ENCODE measurements around the gene UBTD2. TPM values are rescaled to one million over a fixed set of nuclear protein-coding genes. Genes with fewer than 3 reads are reported as not detected.

Gene UBTD2
- total and polyA plus RNA-seq, 2 of the 4 experiments (the other 2 are of a cell fraction), result 11.2 to 20.6 TPM

DNA sequence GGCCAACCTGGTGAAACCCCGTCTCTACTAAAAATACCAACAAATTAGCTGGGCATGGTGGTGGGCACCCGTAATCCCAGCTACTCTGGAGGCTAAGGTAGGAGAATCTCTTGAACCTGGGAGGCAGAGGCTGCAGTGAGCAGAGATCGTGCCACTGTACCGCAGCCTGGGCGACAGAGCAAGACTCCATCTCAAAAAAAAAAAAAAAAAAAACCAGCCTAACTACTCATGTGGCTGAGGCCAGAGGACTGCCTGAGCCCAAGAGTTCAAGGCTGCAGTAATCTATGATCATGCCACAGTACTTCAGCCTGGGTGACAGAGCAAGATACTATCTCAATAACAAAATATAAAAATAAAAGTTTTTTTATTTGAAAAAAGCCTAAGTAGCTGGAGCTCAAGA lies 3.2 kb downstream of the UBTD2 start:
- H2AFZ ChIP-seq (replicated peaks; ENCODE audit: low read length, poor library complexity), result no peak overlapping the region
- no peak for DNase-seq
- no peak overlapping the region for H4K91ac ChIP-seq (ENCODE audit: insufficient read depth, low read depth, low read length)
- H4K20me1 ChIP-seq (ENCODE audit: insufficient read depth, low read length), result peaks cover 77% of the 10 kb centered on the region
- H4K5ac ChIP-seq (ENCODE audit: low read depth, low read length), result no peak overlapping the region
- H2BK5ac ChIP-seq (ENCODE audit: low read depth, low read length, poor library complexity, severe bottlenecking), result no peak overlapping the region
- no peaks in the 10 kb centered on the region for H3K27me3 ChIP-seq (ENCODE audit: control insufficient read depth, insufficient read depth, low read length)
- no peak overlapping the region for H3K4ac ChIP-seq (ENCODE audit: low read depth, low read length)
- peaks cover 14% of the 10 kb centered on the region for H3K9me1 ChIP-seq (ENCODE audit: insufficient read depth, low read length)
- no peak overlapping the region for H2AK5ac ChIP-seq (ENCODE audit: low read depth, low read length)
- POLR2A ChIA-PET (ENCODE audit: unreplicated experiment), result interaction anchor here (1.4 kb wide), 1 partner anchor 76 kb away, joined by 4 read pairs; no protein-coding TSS in a partner anchor
- WGBS, 2 experiments (ENCODE audit: extremely low coverage in 2 of 2, insufficient read length in 1 of 2), result no CpG with 5 or more reads among the region's 5 CpGs
- no peak overlapping the region for H3K56ac ChIP-seq (ENCODE audit: extremely low read depth, insufficient read depth, low read length)
- H3K79me1 ChIP-seq (ENCODE audit: low read depth in 1 of 2, low read length in 2 of 2), result peaks cover 18 to 66% of the 10 kb centered on the region in 2 experiments
- H2AK9ac ChIP-seq (replicated peaks; ENCODE audit: low read depth, low read length, poor library complexity), result no peak overlapping the region
- no peak overlapping the region for H3K23ac ChIP-seq (ENCODE audit: low read depth, low read length)
- no TSS peak for BruUV-seq (replicated peaks)
- intact Hi-C loops (cut with micrococcal nuclease), result loop anchor here (5.0 kb wide), 3 partner anchors 73 to 658 kb away; no protein-coding TSS in a partner anchor
- no peak overlapping the region for H2BK15ac ChIP-seq (ENCODE audit: low read depth, low read length)
- H4K8ac ChIP-seq (ENCODE audit: low read depth in 2 of 2, low read length in 2 of 2), result no peak overlapping the region
- H3K9ac ChIP-seq (ENCODE audit: low read depth, low read length), result no peak overlapping the region
- CTCF ChIA-PET, result interaction anchor here (0.6 to 0.7 kb wide), 2 partner anchors 95 to 101 kb away, joined by 3 to 5 read pairs; no protein-coding TSS in a partner anchor
- H3K18ac ChIP-seq (ENCODE audit: low read depth, low read length), result no peak overlapping the region
- no peak overlapping the region for H2BK20ac ChIP-seq (ENCODE audit: low read depth, low read length)
- H3K14ac ChIP-seq (replicated peaks; ENCODE audit: low read depth, low read length), result no peak overlapping the region
- no peak overlapping the region for H3K4me3 ChIP-seq (ENCODE audit: insufficient read depth, low read depth, low read length)
- no peaks in the 10 kb centered on the region for H3K9me3 ChIP-seq (ENCODE audit: control insufficient read depth, insufficient read depth, low read length)
- dilution Hi-C loops (cut with HindIII; ENCODE audit: low sequenced_read_pairs, unreplicated experiment), result no loop called here
- no peak overlapping the region for H2BK120ac ChIP-seq (ENCODE audit: low read depth, low read length)
- no peaks in the 10 kb centered on the region for H3K36me3 ChIP-seq (ENCODE audit: control insufficient read depth, insufficient read depth, low read length)
- no peak overlapping the region for H3K27ac ChIP-seq (ENCODE audit: insufficient read depth, low read length)
- H3K4me2 ChIP-seq (ENCODE audit: low read depth, low read length), result no peak overlapping the region
- H3K4me1 ChIP-seq (ENCODE audit: control insufficient read depth, insufficient read depth, low read length), result peaks cover 5% of the 10 kb centered on the region
- in situ Hi-C loops (cut with MboI; ENCODE audit: low sequenced_read_pairs), result loop anchor here (10.0 to 25.0 kb wide), 2 partner anchors 176 to 868 kb away; partner anchors contain the start of gene FGF18
- no peak for ATAC-seq (ENCODE audit: low read depth)
- TF ChIP-seq USF2 (IDR thresholded peaks at IDR 0.05; ENCODE audit: low read depth, low read length) (no peak), RCOR1 (IDR thresholded peaks at IDR 0.05; ENCODE audit: insufficient replicate concordance, low read length) (no peak), MAFK (IDR thresholded peaks at IDR 0.05; ENCODE audit: low read depth, low read length) (no peak), RFX5 (IDR thresholded peaks at IDR 0.05; ENCODE audit: low read depth, low read length) (no peak), NFE2L2 (IDR thresholded peaks at IDR 0.05; ENCODE audit: low read depth, low read length) (no peak), RAD21 (IDR thresholded peaks at IDR 0.05; ENCODE audit: low read length) (no peak), CEBPB (IDR thresholded peaks at IDR 0.05; ENCODE audit: low read depth, low read length) (no peak), FOS (IDR thresholded peaks at IDR 0.05; ENCODE audit: low read depth, low read length) (no peak), SMC3 (IDR thresholded peaks at IDR 0.05; ENCODE audit: low read depth, low read length) (no peak), POLR2A (IDR thresholded peaks at IDR 0.05; ENCODE audit: low read depth, low read length) (no peak), BHLHE40 (IDR thresholded peaks at IDR 0.05; ENCODE audit: low read depth, low read length) (no peak), MXI1 (IDR thresholded peaks at IDR 0.05; ENCODE audit: borderline replicate concordance, low read depth, low read length) (no peak), MAZ (IDR thresholded peaks at IDR 0.05; ENCODE audit: borderline replicate concordance, low read depth, low read length) (no peak)
- TF ChIP-seq, protein P1, sequence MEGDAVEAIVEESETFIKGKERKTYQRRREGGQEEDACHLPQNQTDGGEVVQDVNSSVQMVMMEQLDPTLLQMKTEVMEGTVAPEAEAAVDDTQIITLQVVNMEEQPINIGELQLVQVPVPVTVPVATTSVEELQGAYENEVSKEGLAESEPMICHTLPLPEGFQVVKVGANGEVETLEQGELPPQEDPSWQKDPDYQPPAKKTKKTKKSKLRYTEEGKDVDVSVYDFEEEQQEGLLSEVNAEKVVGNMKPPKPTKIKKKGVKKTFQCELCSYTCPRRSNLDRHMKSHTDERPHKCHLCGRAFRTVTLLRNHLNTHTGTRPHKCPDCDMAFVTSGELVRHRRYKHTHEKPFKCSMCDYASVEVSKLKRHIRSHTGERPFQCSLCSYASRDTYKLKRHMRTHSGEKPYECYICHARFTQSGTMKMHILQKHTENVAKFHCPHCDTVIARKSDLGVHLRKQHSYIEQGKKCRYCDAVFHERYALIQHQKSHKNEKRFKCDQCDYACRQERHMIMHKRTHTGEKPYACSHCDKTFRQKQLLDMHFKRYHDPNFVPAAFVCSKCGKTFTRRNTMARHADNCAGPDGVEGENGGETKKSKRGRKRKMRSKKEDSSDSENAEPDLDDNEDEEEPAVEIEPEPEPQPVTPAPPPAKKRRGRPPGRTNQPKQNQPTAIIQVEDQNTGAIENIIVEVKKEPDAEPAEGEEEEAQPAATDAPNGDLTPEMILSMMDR (conservative IDR thresholded peaks at IDR 0.05; ENCODE audit: low read depth, low read length), result no peak
- TF ChIP-seq, protein P2, sequence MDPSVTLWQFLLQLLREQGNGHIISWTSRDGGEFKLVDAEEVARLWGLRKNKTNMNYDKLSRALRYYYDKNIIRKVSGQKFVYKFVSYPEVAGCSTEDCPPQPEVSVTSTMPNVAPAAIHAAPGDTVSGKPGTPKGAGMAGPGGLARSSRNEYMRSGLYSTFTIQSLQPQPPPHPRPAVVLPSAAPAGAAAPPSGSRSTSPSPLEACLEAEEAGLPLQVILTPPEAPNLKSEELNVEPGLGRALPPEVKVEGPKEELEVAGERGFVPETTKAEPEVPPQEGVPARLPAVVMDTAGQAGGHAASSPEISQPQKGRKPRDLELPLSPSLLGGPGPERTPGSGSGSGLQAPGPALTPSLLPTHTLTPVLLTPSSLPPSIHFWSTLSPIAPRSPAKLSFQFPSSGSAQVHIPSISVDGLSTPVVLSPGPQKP (IDR thresholded peaks at IDR 0.05; ENCODE audit: borderline replicate concordance, low read depth, low read length), result no peak
